Measurements from ENCODE around the gene B9D1.

DNA sequence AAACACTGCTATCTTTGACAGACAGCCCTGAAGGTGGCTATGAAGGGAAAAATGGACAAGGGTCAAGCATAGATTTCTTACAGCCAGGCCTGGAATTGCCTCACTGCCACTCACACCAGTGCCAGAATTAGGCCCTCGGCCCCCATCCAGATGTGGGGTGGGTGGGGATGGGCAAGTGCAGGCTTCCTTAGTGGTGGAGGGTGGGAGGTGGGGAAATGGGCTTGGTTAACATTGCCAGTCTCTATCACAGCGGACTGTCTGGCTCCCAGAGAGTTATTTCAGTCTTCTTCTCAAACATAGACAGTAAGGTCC is 24.9 kb downstream of the B9D1 start:
- TF ChIP-seq ELF4 (IDR thresholded peaks at IDR 0.05) (no peak), HDGF (IDR thresholded peaks at IDR 0.05; ENCODE audit: borderline replicate concordance) (no peak), SUZ12 (IDR thresholded peaks at IDR 0.05) (no peak), SP1 (IDR thresholded peaks at IDR 0.05) (no peak), FOXK2 (IDR thresholded peaks at IDR 0.05) (no peak), L3MBTL2 (conservative IDR thresholded peaks at IDR 0.05) (no peak), CTBP1 (IDR thresholded peaks at IDR 0.05; ENCODE audit: borderline replicate concordance) (no peak), TARDBP (IDR thresholded peaks at IDR 0.05) (no peak)
